ENCODE measurements around the gene MAD2L1. TPM values are rescaled to one million over a fixed set of nuclear protein-coding genes. Genes with fewer than 3 reads are reported as not detected.
A peak's percentile ranks its signal among the peaks of the same experiment; 100 is the strongest.
"Not testable (repeated sequence)": the region's sequence is repeated elsewhere in the genome, so short reads cannot be mapped to it uniquely, and the experiment has no call there.

MAD2L1 gene
- total and polyA plus RNA-seq, 3 donors from 2014 or later: 6.3 to 24.4 (median 11.1) TPM

DNA sequence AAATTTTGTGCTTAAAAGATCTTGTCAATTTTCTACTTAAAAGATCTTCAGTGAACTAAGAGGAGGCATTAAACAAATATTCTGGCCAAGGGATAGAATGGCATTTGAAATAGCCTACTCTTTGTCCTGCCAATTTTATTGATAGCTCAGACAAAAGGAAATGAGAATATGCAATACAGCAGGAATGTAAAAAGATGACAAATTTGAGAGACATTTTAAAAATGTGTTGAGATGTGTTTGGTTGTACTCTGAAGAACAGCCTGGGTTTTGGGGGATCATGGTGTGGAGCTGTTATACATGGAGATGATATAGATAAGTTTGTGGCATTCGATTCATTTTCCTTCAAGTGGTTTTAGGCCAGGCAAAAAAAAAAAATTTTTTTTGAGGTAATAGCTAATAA lies 11.6 kb upstream of the MAD2L1 start:
- intact Hi-C loops (cut with DNase I; ENCODE audit: low total_unique reads): no loop called here
- no peak for DNase-seq
- H3K4me3 ChIP-seq: no peak overlapping the region
- TF ChIP-seq CTCF (IDR thresholded peaks at IDR 0.05) (no peak), POLR2A (IDR thresholded peaks at IDR 0.05) (no peak)
- no peaks in the 10 kb centered on the region for H3K4me1 ChIP-seq
- H3K27ac ChIP-seq: no peak overlapping the region
- WGBS, 2 donors: 95 to 98% methylated on average over 1 of the region's 1 CpG
- no peaks in the 10 kb centered on the region for H3K36me3 ChIP-seq (ENCODE audit: low read depth, missing control alignments)
- H3K9me3 ChIP-seq: no peaks in the 10 kb centered on the region
- no peaks in the 10 kb centered on the region for H3K27me3 ChIP-seq

DNA sequence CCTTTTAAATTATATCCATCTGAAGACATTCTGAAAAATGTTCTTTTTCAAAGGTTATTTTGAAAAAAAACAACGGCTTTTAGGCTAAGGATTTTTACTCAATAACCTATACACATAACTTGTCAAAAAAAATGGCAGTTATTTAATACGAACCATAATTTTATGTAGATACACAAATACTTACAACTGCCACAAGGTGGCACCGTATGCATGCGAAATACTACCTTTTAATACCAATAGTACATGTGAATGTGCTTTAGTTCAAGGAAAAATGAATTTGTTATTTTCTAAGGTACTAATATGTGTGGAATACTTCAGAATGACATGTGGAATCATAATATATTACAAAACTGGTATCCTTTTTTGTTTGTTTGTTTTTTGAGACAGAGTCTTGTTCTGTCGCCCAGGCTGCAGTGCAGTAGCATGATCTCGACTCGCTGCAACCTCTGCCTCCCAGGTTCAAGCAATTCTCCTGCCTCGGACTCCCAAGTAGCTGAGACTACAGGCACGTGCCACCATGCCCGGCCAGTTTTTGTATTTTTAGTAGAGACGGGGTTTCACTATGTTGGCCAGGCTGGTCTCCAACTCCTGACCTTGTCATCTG lies 4.6 kb upstream of the MAD2L1 start:
- intact Hi-C loops (cut with DNase I; ENCODE audit: low total_unique reads): no loop called here
- no peaks in the 10 kb centered on the region for H3K27me3 ChIP-seq
- no peaks in the 10 kb centered on the region for H3K36me3 ChIP-seq (ENCODE audit: low read depth, missing control alignments)
- TF ChIP-seq CTCF (IDR thresholded peaks at IDR 0.05) (peak; percentile 38 to 58 (median 45)), POLR2A (IDR thresholded peaks at IDR 0.05) (no peak)
- DNase-seq: no peak
- 58 to 67% methylated on average over 11 of the region's 11 CpGs for WGBS, 2 donors
- H3K4me1 ChIP-seq: no peaks in the 10 kb centered on the region
- no peaks in the 10 kb centered on the region for H3K9me3 ChIP-seq
- no peak overlapping the region for H3K27ac ChIP-seq
- H3K4me3 ChIP-seq: no peak overlapping the region

DNA sequence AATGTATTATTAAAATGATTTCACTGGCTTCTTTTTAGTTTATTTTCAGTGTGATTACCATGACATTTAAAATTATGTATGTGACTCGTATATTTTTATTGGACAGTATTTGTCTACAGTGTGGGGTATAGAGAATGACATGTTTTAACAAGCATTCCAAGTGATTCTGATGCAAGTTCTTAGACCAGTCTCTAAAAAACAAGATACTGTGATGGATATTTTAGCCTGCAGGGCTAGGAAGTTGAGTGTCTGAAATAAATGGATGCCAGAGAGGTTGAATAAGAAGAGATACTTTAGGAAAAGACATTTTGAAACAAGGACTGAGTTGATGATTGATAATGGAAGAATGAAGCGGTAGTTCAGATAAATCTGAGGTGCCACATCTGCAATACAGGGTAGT lies 3.5 kb upstream of the MAD2L1 start:
- Histone ChIP-seq H3K27me3 (no peaks in the 10 kb centered on the region), H3K4me3 (no peak overlapping the region), H3K27ac (no peak overlapping the region), H3K36me3 (ENCODE audit: low read depth, missing control alignments) (no peaks in the 10 kb centered on the region), H3K4me1 (peaks cover 3% of the 10 kb centered on the region), H3K9me3 (no peaks in the 10 kb centered on the region)
- no peak for DNase-seq
- TF ChIP-seq POLR2A (IDR thresholded peaks at IDR 0.05) (no peak), CTCF (IDR thresholded peaks at IDR 0.05) (no peak)
- 63 to 77% methylated on average over 2 of the region's 2 CpGs for WGBS, 2 donors
- intact Hi-C loops (cut with DNase I; ENCODE audit: low total_unique reads): no loop called here

GRCh38 chr4:120065974-120066516 lies 603 bp downstream of the MAD2L1 start:
- DNase-seq: no peak
- peak overlapping the region; percentile 70 to 81 for H3K4me3 ChIP-seq
- peak overlapping the region in 1 of 2 donors; percentile 93 for H3K27ac ChIP-seq
- peaks cover 3% of the 10 kb centered on the region for H3K4me1 ChIP-seq
- H3K27me3 ChIP-seq: no peaks in the 10 kb centered on the region
- H3K9me3 ChIP-seq: no peaks in the 10 kb centered on the region
- intact Hi-C loops (cut with DNase I; ENCODE audit: low total_unique reads): no loop called here
- no peaks in the 10 kb centered on the region for H3K36me3 ChIP-seq (ENCODE audit: low read depth, missing control alignments)
- WGBS, 2 donors: 0 to 1% methylated on average over 15 of the region's 15 CpGs
- TF ChIP-seq CTCF (IDR thresholded peaks at IDR 0.05) (no peak), POLR2A (IDR thresholded peaks at IDR 0.05) (no peak)

GRCh38 chr4:120064887-120065286 lies 1.8 kb downstream of the MAD2L1 start:
- TF ChIP-seq CTCF (IDR thresholded peaks at IDR 0.05) (no peak), POLR2A (IDR thresholded peaks at IDR 0.05) (no peak)
- WGBS, 2 donors: 40 to 61% methylated on average over 5 of the region's 5 CpGs
- intact Hi-C loops (cut with DNase I; ENCODE audit: low total_unique reads): no loop called here
- H3K4me1 ChIP-seq: peaks cover 3% of the 10 kb centered on the region
- no peaks in the 10 kb centered on the region for H3K9me3 ChIP-seq
- DNase-seq: no peak
- H3K4me3 ChIP-seq: no peak overlapping the region
- H3K27ac ChIP-seq: no peak overlapping the region
- H3K27me3 ChIP-seq: no peaks in the 10 kb centered on the region
- no peaks in the 10 kb centered on the region for H3K36me3 ChIP-seq (ENCODE audit: low read depth, missing control alignments)

DNA sequence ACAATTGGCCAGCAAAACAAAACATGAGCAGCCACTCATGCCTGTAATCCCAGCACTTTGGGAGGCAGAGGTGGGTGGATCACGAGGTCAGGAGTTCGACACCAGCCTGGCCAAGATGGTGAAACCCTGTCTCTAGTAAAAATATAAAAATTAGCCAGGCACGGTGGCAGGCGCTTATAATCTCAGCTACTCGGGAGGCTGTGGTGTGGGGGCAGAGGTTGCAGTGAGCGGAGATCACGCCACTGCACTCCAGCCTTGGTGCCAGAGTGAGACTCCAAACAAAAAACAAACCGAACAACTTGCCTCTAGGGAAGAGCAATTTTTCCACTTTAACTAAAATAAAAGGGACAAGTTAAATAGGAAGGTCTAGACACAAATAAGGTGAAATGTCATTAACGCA lies 2.9 kb downstream of the MAD2L1 start:
- H3K27me3 ChIP-seq; DNase-seq; H3K27ac ChIP-seq; H3K9me3 ChIP-seq; H3K36me3 ChIP-seq (ENCODE audit: low read depth, missing control alignments); H3K4me3 ChIP-seq; H3K4me1 ChIP-seq; intact Hi-C loops (cut with DNase I; ENCODE audit: low total_unique reads): not testable (repeated sequence)
- WGBS, 2 donors: 84 to 87% methylated on average over 9 of the region's 9 CpGs

All from testis (tissue), 3 donors.